Smooth muscle cell (in vitro differentiated cells): Measurements from ENCODE around the gene NUP93. TPM values are rescaled to one million over a fixed set of nuclear protein-coding genes. Genes with fewer than 3 reads are reported as not detected.

Experiments used
- DNase-seq: peaks from one replicate; lab custom pipeline; 2025; ENCODE audit not compliant: unreplicated experiment; lab: John Stamatoyannopoulos, UW
- H2AFZ ChIP-seq: fragments of 200-600 bp; sonication (generic); 2 replicates; pipeline ENCODE4 v1.6.0; 2016; ENCODE audit warnings: antibody characterized with exemption, low read depth, mild to moderate bottlenecking
- H3F3A ChIP-seq: fragments of 200-600 bp; sonication (generic); 2 replicates; pipeline ENCODE4 v1.6.0; 2017; ENCODE audit warnings: antibody characterized with exemption, low read depth
- H3K27ac ChIP-seq: fragments of 200-600 bp; sonication (generic); 2 replicates; pipeline ENCODE4 v1.5.1; 2016; ENCODE audit warnings: low read depth, mild to moderate bottlenecking
- H3K27me3 ChIP-seq: fragments of 200-600 bp; sonication (generic); 2 replicates; pipeline ENCODE4 v1.6.1; 2016; ENCODE audit warnings: low read depth, mild to moderate bottlenecking
- H3K36me3 ChIP-seq: fragments of 200-600 bp; sonication (generic); 2 replicates; pipeline ENCODE4 v1.5.1; 2016; ENCODE audit warnings: low read depth
- H3K4me1 ChIP-seq: fragments of 200-600 bp; sonication (generic); 2 replicates; pipeline ENCODE4 v1.5.1; 2016; ENCODE audit warnings: low read depth
- H3K4me2 ChIP-seq: fragments of 200-600 bp; sonication (generic); 2 replicates; pipeline ENCODE4 v1.6.0; 2016; ENCODE audit warnings: mild to moderate bottlenecking
- H3K4me3 ChIP-seq: fragments of 200-600 bp; sonication (generic); 2 replicates; pipeline ENCODE4 v1.5.1; 2016; ENCODE audit warnings: mild to moderate bottlenecking
- H3K79me2 ChIP-seq: fragments of 200-600 bp; sonication (generic); 2 replicates; pipeline ENCODE4 v1.6.0; 2016; ENCODE audit warnings: low read depth, mild to moderate bottlenecking
- H3K9ac ChIP-seq: fragments of 200-600 bp; sonication (generic); 2 replicates; pipeline ENCODE4 v1.6.0; 2016; ENCODE audit warnings: low read depth
- H3K9me3 ChIP-seq: fragments of 200-600 bp; sonication (generic); replicated peaks from 2 replicates; pipeline ENCODE4 v1.5.1; 2016; ENCODE audit warnings: low read depth
- H4K20me1 ChIP-seq: fragments of 200-600 bp; sonication (generic); 2 replicates; pipeline ENCODE4 v1.6.0; 2016; ENCODE audit warnings: low read depth
- CTCF ChIP-seq: fragments of 200-600 bp; sonication (generic); IDR thresholded peaks from 2 replicates; pipeline ENCODE4 v1.5.1; 2017; ENCODE audit warnings: borderline replicate concordance, mild to moderate bottlenecking, antibody characterized with exemption; ENCODE audit not compliant: insufficient read depth, poor library complexity, severe bottlenecking
- WGBS: methylation state at CpG from one replicate; pipeline ENCODE4 v1.1.7; 2016; ENCODE audit warnings: low lambda C conversion rate; 5-methylcytosine and 5-hydroxymethylcytosine counted together
- polyA plus RNA-seq: library from polyadenylated mRNA; unstranded; fragments of >200 nt; fragmentation: Nextera tagmentation; extraction: Ambion mirVana; gene quantifications from 2 replicates; pipeline ENCODE4 v1.2.1, GENCODE V29; 2016
- total RNA-seq: library from RNA; depleted of rRNA; stranded (reverse); fragments of >200 nt; gene quantifications from 2 replicates; pipeline ENCODE4 v1.2.3, GENCODE V29; 2014

The NUP93 gene
- total and polyA plus RNA-seq, 2 experiments from 2014 or later = 45.6 to 55.8 TPM

- H3K9me3 ChIP-seq = no peaks in the 10 kb centered on the region
- no peak overlapping the region for H2AFZ ChIP-seq
- H3F3A ChIP-seq = peaks cover under 1% of the 10 kb centered on the region
- TF ChIP-seq CTCF = no peak
- 95% methylated on average over 6 of the region's 6 CpGs for WGBS
- H3K4me2 ChIP-seq = no peak overlapping the region
- DNase-seq = no peak
- H3K9ac ChIP-seq = no peak overlapping the region
- no peaks in the 10 kb centered on the region for H4K20me1 ChIP-seq
- H3K4me1 ChIP-seq = no peaks in the 10 kb centered on the region
- H3K4me3 ChIP-seq = no peak overlapping the region
- H3K27me3 ChIP-seq = no peaks in the 10 kb centered on the region
- H3K27ac ChIP-seq = no peak overlapping the region
- no peaks in the 10 kb centered on the region for H3K79me2 ChIP-seq
- H3K36me3 ChIP-seq = no peaks in the 10 kb centered on the region
Measured at GRCh38 chr16:56855201-56855600, 125.3 kb downstream of the NUP93 start.

- no peaks in the 10 kb centered on the region for H3K79me2 ChIP-seq
- TF ChIP-seq CTCF = no peak
- no peaks in the 10 kb centered on the region for H3K36me3 ChIP-seq
- 54% methylated on average over 4 of the region's 4 CpGs for WGBS
- no peak overlapping the region for H3K4me3 ChIP-seq
- no peaks in the 10 kb centered on the region for H3K27me3 ChIP-seq
- no peaks in the 10 kb centered on the region for H3K4me1 ChIP-seq
- H3K4me2 ChIP-seq = no peak overlapping the region
- no peak overlapping the region for H3K9ac ChIP-seq
- peak overlapping the region; percentile 26 for H2AFZ ChIP-seq
- H3K9me3 ChIP-seq = no peaks in the 10 kb centered on the region
- H4K20me1 ChIP-seq = no peaks in the 10 kb centered on the region
- DNase-seq = no peak
- no peaks in the 10 kb centered on the region for H3F3A ChIP-seq
- H3K27ac ChIP-seq = no peak overlapping the region
Measured at GRCh38 chr16:56855946-56856345, 126.0 kb downstream of the NUP93 start.

- H3K79me2 ChIP-seq = no peaks in the 10 kb centered on the region
- no peaks in the 10 kb centered on the region for H4K20me1 ChIP-seq
- no peaks in the 10 kb centered on the region for H3K36me3 ChIP-seq
- H3K9ac ChIP-seq = no peak overlapping the region
- WGBS = 65% methylated on average over 6 of the region's 6 CpGs
- no peak overlapping the region for H2AFZ ChIP-seq
- H3K4me1 ChIP-seq = no peaks in the 10 kb centered on the region
- H3F3A ChIP-seq = no peaks in the 10 kb centered on the region
- H3K27ac ChIP-seq = no peak overlapping the region
- no peak overlapping the region for H3K4me2 ChIP-seq
- H3K9me3 ChIP-seq = no peaks in the 10 kb centered on the region
- no peak for DNase-seq
- no peaks in the 10 kb centered on the region for H3K27me3 ChIP-seq
- no peak for TF ChIP-seq CTCF
- H3K4me3 ChIP-seq = no peak overlapping the region
Measured at GRCh38 chr16:56856876-56857447, 127.0 kb downstream of the NUP93 start.

GRCh38 chr16:56858374-56858773 is 128.4 kb downstream of the NUP93 start:
- no peaks in the 10 kb centered on the region for H4K20me1 ChIP-seq
- no peaks in the 10 kb centered on the region for H3K79me2 ChIP-seq
- no peak for DNase-seq
- H3K4me3 ChIP-seq = no peak overlapping the region
- H3K27ac ChIP-seq = no peak overlapping the region
- no peaks in the 10 kb centered on the region for H3F3A ChIP-seq
- no peaks in the 10 kb centered on the region for H3K36me3 ChIP-seq
- H3K9me3 ChIP-seq = no peaks in the 10 kb centered on the region
- no peak overlapping the region for H2AFZ ChIP-seq
- no peaks in the 10 kb centered on the region for H3K4me1 ChIP-seq
- no peak overlapping the region for H3K9ac ChIP-seq
- no peak for TF ChIP-seq CTCF
- H3K4me2 ChIP-seq = no peak overlapping the region
- 97% methylated on average over 7 of the region's 14 CpGs for WGBS
- no peaks in the 10 kb centered on the region for H3K27me3 ChIP-seq
